Mesothelial cell of epicardium (in vitro differentiated cells): Measurements from ENCODE around the gene RSU1. TPM values are rescaled to one million over a fixed set of nuclear protein-coding genes. Genes with fewer than 3 reads are reported as not detected.

Experiments
- DNase-seq, 2 experiments: peaks; one replicate each; pipeline ENCODE4 v3.0.0; 2021; ENCODE audit warnings: low spot score in 2 of 2; ENCODE audit not compliant: unreplicated experiment in 2 of 2
- H3K27ac Mint-ChIP-seq: 2 replicates; pipeline ENCODE4 v1.8.0; 2021; ENCODE audit warnings: mixed read lengths
- H3K27me3 Mint-ChIP-seq: 2 replicates; pipeline ENCODE4 v1.8.0; 2021; ENCODE audit warnings: low read depth, mixed read lengths
- H3K36me3 Mint-ChIP-seq: 2 replicates; pipeline ENCODE4 v1.8.0; 2021; ENCODE audit warnings: mixed read lengths
- H3K4me1 Mint-ChIP-seq: 2 replicates; pipeline ENCODE4 v1.8.0; 2021; ENCODE audit warnings: mixed read lengths
- H3K4me3 Mint-ChIP-seq: 2 replicates; pipeline ENCODE4 v1.8.0; 2021; ENCODE audit warnings: mild to moderate bottlenecking, moderate library complexity, mixed read lengths
- H3K9me3 Mint-ChIP-seq: 2 replicates; pipeline ENCODE4 v1.8.0; 2021; ENCODE audit warnings: mixed read lengths
- total RNA-seq: library from RNA; stranded (reverse); gene quantifications from 3 replicates; pipeline ENCODE4 v1.2.1, GENCODE V29; 2021
- TF ChIP-seq, protein P1 (sequence below): fragments of 200-600 bp; sonication (generic); IDR thresholded peaks from one replicate; pipeline ENCODE4 v1.5.0; 2021; ENCODE audit warnings: antibody characterized with exemption; ENCODE audit not compliant: unreplicated experiment

The RSU1 gene
- 33.0 to 36.2 TPM (median 35.3 TPM) in 3 replicates for total RNA-seq

DNA sequence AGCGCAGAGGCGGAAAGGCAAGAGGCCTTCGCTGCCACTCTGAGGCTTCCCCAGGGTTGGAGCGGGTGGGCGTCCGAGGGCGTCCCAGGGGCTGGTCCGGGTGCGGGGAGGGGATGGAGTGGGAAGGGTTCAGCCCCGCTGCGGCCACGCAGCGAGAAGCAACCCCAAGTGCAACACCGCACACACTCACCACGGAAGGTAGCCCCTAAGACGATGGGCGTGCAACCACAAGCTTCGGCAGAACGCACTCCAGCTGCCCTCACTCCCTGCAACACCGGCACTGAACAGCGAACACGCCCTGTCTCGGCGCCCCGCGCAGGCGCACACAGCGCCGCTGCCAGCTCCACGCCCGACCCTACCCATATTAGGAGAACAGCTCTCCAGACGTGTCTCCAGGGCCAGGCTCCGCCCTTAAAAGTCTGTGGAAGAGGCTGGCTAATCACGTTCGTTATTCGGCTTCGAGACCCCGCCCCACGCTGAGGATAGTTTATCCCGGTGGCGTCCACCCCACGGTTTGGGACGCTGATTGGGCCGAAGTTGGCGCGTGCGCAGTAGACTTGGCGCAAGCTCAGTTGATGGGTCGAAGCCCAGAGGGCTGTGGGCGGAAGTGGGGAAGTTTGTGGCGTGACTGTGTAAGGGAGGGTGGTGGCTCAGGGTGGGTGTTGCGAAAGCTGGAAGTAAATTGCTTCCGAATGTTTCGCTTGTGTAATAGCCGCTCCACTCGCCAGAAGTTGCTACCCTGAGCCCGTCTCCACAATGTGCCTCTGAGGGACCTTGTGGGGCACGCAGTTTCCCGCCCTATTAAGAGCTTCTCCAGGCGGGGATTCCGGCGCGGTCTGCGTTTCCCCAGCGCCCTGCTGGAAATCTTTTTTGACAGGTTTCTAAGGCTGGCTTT, at the start of gene RSU1:
RSU1 (minus strand) TSS at position 300 of the 895 bp plus-strand sequence. CDS start 343 bp downstream, outside the sequence.
- H3K27ac Mint-ChIP-seq = peak within 1 kb of the TSS; percentile 94
- TF ChIP-seq, protein P1, sequence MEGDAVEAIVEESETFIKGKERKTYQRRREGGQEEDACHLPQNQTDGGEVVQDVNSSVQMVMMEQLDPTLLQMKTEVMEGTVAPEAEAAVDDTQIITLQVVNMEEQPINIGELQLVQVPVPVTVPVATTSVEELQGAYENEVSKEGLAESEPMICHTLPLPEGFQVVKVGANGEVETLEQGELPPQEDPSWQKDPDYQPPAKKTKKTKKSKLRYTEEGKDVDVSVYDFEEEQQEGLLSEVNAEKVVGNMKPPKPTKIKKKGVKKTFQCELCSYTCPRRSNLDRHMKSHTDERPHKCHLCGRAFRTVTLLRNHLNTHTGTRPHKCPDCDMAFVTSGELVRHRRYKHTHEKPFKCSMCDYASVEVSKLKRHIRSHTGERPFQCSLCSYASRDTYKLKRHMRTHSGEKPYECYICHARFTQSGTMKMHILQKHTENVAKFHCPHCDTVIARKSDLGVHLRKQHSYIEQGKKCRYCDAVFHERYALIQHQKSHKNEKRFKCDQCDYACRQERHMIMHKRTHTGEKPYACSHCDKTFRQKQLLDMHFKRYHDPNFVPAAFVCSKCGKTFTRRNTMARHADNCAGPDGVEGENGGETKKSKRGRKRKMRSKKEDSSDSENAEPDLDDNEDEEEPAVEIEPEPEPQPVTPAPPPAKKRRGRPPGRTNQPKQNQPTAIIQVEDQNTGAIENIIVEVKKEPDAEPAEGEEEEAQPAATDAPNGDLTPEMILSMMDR = no peak
- H3K9me3 Mint-ChIP-seq = peaks cover 12% of the 10 kb centered on the region
- H3K36me3 Mint-ChIP-seq = peaks cover 4% of the 10 kb centered on the region
- H3K27me3 Mint-ChIP-seq = peaks cover 3% of the 10 kb centered on the region
- DNase-seq = peak; percentile 99 to 100
- peak within 1 kb of the TSS; percentile 90 for H3K4me3 Mint-ChIP-seq
- peaks cover 23% of the 10 kb centered on the region for H3K4me1 Mint-ChIP-seq

DNA sequence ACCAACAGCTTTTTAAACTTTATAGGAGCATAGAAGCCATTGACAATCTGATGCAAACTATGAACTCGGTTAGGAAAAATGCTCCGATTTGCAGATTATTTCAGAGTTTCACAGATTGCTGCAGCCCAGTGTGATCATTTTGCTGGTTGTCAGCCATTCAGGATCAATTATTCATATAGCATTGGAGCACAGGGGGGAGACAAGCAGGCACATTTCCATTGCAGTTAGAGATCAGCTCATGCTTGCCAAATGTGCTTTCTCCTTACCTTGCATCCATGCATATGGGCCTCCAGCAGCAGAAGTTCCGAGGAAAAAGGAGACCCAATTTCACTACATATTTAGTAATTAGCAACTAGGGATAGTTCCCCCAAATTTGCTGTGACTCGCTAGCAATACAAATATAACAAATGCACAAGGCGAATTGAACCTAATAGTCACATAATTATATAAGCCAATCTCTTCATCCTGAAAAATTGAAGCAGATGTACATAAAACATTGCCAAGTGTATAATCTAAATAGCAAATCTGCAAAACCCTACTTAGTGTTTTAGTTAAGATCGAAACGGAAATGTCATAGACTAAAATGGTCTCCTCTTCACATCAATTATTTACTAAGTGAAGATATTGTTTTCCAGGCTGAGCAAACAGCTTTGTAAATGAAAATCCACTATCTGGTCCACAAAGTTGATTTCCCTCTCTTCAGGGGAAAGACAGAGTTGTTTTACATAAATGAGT, 49.5 kb upstream of the RSU1 start:
- TF ChIP-seq, protein P1 = no peak
- Mint-ChIP-seq H3K36me3 (no peaks in the 10 kb centered on the region), H3K4me3 (no peak overlapping the region), H3K27me3 (peaks cover 2% of the 10 kb centered on the region), H3K27ac (no peak overlapping the region), H3K9me3 (no peaks in the 10 kb centered on the region), H3K4me1 (peaks cover 25% of the 10 kb centered on the region)
- no peak for DNase-seq

DNA sequence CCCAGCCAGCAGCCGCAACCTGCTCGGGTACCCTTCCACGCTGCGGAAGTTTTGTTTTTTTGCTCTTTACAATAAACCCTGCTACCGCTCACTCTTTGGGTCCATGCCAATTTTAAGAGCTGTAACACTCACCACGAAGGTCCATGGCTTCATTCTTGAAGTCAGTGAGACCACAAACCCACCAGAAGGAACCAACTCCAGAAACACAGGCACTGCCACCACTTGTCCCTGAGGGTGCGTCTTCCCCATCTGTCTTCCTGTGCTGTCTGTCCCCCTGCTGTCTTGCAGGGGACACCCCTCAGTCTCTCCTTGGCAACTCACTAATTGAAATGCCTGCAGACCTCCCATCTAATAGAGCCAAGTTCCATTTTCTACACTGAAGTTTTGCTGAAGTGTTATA, 48.5 kb upstream of the RSU1 start:
- Mint-ChIP-seq H3K27me3 (peaks cover 2% of the 10 kb centered on the region), H3K4me3 (no peak overlapping the region), H3K27ac (no peak overlapping the region), H3K4me1 (peaks cover 25% of the 10 kb centered on the region), H3K36me3 (no peaks in the 10 kb centered on the region), H3K9me3 (no peaks in the 10 kb centered on the region)
- no peak for DNase-seq
- TF ChIP-seq, protein P1 = no peak

DNA sequence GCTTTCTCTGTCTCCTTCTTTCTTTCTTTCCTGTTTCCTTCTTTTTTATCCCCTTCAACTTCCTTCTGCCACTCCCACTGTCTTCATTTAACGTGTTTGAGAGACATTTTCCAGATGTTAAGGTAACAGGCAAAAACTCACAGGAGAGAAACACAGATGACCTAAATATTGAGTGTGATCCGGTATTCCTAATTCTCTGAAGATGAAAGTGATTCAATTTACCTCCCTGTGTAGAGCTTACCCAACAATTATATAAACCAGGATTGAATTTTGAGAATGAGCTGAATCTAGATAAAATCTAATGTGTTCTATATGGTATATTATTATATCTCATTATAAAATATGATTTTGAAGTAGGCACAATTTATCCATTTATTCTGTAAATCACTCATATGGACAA, 46.5 kb upstream of the RSU1 start:
- no peak overlapping the region for H3K27ac Mint-ChIP-seq

DNA sequence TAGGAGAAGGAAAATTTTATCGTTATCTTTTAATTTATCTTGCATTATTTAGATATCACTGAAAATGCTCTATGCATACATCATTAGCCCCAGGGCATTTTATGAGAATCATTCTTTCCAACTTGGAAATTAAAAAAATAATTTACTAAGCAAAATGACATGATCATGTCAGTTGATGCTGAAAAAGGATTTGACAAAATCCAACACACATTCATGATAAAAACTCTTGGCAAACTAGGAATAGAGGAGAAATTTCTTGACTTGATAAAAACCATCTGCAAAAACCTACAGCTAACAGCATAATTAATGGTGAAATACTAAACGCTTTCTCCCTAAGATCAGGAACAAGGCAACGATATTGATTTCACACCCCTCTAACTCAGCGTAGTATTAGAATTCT, 40.2 kb upstream of the RSU1 start:
- Mint-ChIP-seq H3K27ac (no peak overlapping the region), H3K36me3 (no peaks in the 10 kb centered on the region), H3K27me3 (no peaks in the 10 kb centered on the region), H3K9me3 (no peaks in the 10 kb centered on the region), H3K4me3 (no peak overlapping the region), H3K4me1 (peaks cover 27% of the 10 kb centered on the region)
- DNase-seq = no peak
- TF ChIP-seq, protein P1 = no peak

More for the DNA sequence above, 46.5 kb upstream of the RSU1 start:
- H3K9me3 Mint-ChIP-seq = no peaks in the 10 kb centered on the region
- H3K27me3 Mint-ChIP-seq = peaks cover 2% of the 10 kb centered on the region
- peaks cover 23% of the 10 kb centered on the region for H3K4me1 Mint-ChIP-seq
- H3K4me3 Mint-ChIP-seq = no peak overlapping the region
- no peak for DNase-seq
- TF ChIP-seq, protein P1 = no peak
- H3K36me3 Mint-ChIP-seq = no peaks in the 10 kb centered on the region
